DOHH2 (cell line): Measurements from ENCODE around the gene ZNF23.

Experiments used
- CTCF ChIP-seq: fragments of 200-600 bp; sonication (generic); IDR thresholded peaks from one replicate; pipeline ENCODE4 v1.5.1; 2014; ENCODE audit warnings: antibody characterized with exemption, mild to moderate bottlenecking, low read depth, low read length; ENCODE audit not compliant: poor library complexity, severe bottlenecking
- EZH2phosphoT487 ChIP-seq: fragments of 200-600 bp; sonication (generic); IDR thresholded peaks from 2 replicates; pipeline ENCODE4 v1.6.1; 2017; ENCODE audit warnings: borderline replicate concordance, mild to moderate bottlenecking, antibody characterized with exemption, low read length, moderate library complexity, mixed read lengths

- no peak for TF ChIP-seq CTCF
- no peak for TF ChIP-seq EZH2phosphoT487
These were observed 13.0 kb downstream of the ZNF23 start for GRCh38 chr16:71449020-71449419.
